SKM-1 treated with dmso at 0.1 percent for 144 hours (cell line): ENCODE results near the gene SCN4A.
A peak's percentile ranks its signal among the peaks of the same experiment; 100 is the strongest.
"Not testable (repeated sequence)": the region's sequence is repeated elsewhere in the genome, so short reads cannot be mapped to it uniquely, and the experiment has no call there.

Experiments used
- DNase-seq: peaks from one replicate; lab custom pipeline; 2025; ENCODE audit not compliant: unreplicated experiment; lab: John Stamatoyannopoulos, UW

The SCN4A gene

DNA sequence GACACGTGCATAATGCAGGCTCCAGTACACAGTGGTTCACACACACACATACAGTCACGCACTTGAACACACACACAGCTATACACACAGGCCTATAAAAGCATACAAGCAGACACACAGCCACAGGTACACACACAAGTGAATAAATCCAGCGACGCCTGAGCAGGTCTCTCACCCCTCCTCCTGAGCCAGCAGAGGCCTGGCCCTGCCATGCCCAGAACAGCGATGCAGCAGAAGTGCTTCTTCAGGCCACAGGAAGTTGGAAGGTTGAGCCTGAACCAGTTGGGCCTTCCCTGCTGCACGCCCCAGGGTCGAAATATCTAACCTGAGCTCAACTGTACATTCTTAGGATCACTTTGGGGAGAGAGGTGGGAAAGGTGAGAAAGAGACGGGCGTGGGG, 33.3 kb downstream of the SCN4A start:
- no peak for DNase-seq

DNA sequence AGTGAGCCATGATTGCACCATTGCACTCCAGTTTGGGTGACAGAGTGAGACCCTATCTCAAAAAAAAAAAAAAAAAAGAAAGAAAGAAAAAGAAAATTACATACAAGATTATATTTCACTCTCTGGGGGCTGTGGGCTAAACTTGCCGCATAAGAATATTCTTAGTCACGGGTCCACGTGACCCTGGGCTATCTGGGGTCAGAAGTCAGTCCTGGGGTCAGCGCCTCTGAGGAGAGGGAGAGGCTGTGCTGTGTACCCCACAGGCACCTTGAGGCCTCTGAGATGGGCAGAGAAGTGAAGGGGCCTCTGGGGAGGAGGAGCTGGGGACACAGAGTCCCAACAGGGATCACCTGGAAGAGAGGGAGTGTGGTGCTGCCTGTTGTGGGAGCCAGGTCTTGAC, 34.8 kb downstream of the SCN4A start:
- no peak for DNase-seq

DNA sequence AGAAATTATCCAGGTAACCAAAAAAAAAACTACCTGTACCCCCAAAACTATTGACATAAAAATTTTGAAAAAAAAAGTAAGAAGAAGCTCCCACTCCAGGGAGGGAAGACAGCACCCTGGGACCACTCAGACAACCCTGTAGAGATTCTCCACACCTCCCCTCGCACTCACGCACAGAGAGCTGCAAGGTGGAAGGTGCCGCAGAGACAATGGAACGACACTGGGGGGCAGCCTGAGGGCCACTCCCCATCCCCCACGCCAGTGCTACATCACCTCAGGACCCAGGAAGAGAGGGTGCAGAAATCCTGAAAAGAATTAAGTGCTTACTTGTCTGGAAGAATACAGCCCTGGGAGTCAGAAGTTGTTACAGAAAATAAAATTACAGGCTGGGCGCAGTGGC, 35.4 kb downstream of the SCN4A start:
- DNase-seq = no peak

- DNase-seq = peak; percentile 11
These were observed 38.3 kb downstream of the SCN4A start for GRCh38 chr17:63934183-63935112.

GRCh38 chr17:63933598-63933997, 39.1 kb downstream of the SCN4A start:
- DNase-seq = no peak

DNA sequence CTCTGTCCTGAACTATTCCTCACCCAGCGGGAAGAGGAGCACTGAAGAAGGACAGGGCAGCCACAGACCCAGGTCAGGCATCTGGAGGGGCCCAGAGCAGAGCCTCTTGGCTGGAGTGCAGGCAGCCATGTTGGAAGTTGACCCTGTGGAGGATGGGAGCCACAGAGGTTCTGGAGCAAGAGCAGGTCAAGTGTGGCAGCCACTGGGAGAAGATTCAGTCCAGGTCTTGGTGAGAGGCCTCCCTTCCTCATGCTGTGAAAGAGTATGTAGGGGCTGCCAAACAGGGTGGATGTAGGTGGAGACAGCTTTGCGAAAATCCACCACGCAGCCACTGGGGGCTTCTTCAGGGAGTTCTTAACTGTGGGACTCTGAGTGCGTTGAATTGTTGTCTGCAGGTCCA, 40.0 kb downstream of the SCN4A start:
- no peak for DNase-seq

DNA sequence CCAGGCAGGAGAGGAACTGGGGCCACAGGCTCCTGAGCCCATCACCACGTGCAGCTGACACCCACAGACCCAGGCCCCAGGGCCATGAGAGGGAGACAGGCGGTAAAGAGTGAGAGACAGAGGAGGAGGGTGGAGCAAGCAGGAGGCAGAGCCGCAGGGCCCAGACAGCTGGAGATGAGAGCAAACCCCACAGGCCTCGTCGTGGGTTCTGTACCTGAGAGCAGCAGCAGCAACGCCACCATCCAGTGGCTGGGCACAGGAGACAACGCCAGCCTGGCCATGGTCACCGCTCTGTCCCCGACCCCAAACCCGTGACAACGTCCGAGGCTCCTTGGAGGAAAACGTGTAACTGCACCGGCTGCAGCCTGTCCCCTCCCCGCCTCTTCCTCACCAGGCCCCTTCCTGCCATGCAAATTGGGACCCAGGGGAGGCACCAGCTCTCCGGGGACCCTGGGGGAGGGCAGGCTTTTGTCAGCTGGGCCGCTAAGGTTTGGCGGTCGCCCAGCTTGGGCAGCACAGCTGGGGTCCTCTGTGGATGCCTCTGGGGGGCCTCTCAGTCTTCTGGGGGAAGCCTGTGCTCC, 40.6 kb downstream of the SCN4A start, which contains the start of gene CD79B:
Gene CD79B (minus strand): TSS at position 351 of the 581 bp plus-strand sequence. CDS start 70 bp downstream, at position 281.
- no peak for DNase-seq

DNA sequence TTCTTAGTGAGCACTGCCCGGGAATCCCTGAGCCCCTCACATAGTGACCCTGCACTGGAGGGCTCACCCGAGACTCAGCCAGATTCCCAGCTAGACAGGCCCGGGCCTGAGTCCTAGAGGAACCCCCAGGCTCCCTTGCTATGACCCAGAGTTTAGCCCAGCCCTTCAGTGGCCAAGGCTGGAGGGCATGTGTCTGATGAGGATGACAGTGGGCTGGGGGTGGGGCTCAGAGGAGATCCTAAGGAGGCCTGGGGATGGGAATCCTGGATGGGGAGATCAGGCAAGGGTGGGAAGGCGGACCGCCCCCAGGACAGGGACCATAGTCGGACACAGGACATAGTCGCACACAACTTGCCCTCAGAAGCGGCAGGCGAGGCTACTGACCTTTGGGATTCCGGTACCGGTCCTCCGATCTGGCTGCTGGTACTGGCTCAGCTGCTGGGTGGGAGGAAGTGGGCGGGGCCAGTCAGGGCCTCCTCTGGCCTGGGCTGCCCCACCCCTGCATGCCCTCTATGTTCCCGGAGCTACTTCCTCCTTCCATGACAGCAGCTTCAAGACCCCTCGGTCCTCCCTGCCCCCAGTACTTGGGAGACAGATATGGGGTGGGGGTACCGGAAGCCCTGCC, 41.7 kb downstream of the SCN4A start:
- peak; percentile 21 for DNase-seq

GRCh38 chr17:63929860-63930766, 42.6 kb downstream of the SCN4A start:
- no peak for DNase-seq

DNA sequence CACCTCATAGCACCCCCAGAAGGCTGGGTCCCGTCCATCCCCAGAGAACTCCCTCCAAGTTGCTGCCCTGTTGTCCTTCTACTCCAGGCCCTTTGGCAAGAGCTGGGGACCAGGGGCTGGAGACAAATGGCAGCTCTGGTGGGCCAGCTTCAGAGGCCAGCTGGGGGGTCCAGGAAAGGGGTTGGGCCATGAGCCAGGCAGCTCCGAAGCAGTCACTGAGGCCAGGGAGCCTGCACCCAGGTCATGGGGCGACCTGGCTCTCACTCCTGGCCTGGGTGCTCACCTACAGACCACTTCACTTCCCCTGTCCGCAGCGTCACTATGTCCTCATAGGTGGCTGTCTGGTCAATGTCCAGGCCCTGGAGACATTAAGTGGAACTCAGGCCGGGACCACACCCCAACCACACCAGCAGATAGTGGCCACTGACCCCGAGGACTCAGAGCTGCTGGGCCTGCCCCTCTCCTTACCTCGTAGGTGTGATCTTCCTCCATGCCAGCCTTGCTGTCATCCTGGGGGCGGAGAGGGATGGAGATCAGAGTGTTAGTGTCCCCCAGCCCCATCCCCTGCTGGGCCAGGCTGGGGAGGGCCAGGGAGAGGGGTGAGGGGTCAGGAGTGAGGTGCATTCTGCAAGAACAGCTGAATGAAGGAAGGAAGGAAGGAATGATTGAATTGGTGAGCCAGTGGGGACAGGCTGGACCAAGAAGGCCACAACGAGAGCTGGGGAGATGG, 43.6 kb downstream of the SCN4A start:
- no peak for DNase-seq

GRCh38 chr17:63928172-63928666, 44.5 kb downstream of the SCN4A start:
- DNase-seq = no peak

DNA sequence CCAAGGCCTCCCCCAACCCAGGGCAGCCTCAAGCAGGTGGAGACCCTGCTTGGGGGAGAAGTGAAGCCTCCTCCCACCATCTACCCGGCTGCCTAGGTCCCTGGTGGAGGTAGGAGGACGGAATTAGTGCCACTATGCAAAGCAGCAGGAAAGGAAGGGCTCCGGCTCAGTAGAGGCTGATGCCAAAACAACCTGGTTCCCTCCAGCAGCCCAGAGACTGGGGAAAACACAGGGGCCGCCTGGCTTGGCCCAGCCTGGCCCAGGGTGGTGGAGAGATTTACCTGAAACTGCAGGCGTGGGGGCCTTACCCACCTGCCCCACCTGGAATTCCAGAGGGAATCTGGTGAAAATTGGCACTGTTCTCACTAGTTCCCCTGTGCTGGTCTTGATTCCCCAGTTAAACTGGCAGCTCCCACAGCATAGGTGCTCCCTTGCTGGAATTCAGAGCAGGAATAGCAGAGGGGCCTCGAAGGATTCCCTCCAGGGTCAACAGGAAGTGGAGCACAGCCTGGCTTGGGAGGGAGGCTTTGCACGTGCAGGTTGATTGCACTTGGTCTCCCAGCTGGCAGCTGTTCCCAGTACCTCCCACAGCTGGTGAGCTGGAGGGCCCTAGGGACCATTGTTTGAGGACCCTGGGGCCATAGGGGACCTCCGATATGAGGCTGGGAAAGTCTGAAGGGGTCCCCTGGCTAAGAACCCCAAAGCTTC, 45.1 kb downstream of the SCN4A start:
- no peak for DNase-seq

- no peak for DNase-seq
These were observed 46.6 kb downstream of the SCN4A start for GRCh38 chr17:63926164-63926563.

DNA sequence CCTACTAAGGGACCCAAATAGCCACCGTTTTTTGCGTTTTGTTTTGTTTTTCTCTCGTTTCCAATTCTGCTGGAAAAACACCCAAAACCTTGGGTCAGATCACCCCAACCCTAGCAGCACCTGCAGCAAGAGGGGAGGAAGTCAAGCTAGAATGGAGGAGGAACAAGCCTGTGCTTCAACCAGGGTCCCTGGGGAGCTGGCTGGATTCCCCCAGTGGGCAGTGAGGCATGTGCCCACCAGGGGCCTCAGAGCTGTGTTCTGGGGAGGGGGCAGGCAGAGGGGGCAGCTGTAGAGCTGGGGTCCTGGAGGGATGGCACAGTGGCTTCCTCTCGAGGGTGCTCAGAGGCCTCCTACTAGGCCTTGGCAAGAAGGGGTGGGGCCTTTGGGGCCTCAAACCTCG, 47.1 kb downstream of the SCN4A start:
- DNase-seq = no peak

GRCh38 chr17:63922402-63922801, 50.3 kb downstream of the SCN4A start:
- DNase-seq = not testable (repeated sequence)

GRCh38 chr17:63920779-63921178, 51.9 kb downstream of the SCN4A start:
- not testable (repeated sequence) for DNase-seq

GRCh38 chr17:63920050-63920449, 52.7 kb downstream of the SCN4A start:
- DNase-seq = not testable (repeated sequence)

DNA sequence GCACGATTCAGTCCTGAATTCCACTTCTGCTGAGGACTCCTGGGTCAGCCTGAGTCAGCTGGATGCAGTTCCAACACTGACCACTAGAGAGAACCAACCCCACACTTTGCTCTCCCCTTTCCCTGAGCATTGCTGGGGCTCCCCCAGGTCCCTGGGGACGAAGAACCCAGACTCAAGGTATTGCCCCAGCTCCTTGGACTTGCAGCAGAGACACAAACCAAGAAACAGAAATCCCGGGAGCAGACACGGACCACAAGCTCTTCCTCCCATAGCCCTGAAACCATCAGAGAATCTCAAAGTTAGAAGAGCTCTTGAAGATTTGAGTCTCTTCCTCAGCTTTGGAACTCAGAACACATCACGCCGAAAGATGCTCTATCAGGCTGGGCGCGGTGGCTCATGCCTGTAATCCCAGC, 53.4 kb downstream of the SCN4A start:
- peak; percentile 61 for DNase-seq

DNA sequence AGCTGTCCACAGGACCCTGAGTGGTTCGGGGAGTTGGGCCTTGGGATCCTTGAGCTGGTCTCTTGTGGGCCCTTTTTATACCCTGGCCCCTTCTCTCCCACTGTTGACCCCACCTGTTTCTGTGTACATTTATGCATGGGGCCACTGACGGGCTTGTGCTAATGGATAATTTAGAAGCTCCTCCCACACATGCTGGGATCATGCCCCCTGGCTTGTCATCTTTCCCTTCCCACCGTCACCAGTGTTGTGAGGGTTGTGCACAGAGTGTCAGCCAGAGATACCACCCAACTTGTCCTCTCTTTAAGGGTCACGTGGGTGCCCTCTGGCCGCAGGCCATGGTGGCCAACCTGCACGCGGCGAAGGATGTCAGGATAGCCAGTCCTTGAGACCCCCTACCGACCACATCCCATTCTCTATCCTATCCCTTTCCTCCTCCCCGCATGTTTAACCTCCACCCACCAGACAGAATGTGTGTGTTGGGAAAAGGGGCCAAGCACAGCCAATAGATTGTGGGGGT, 53.9 kb downstream of the SCN4A start, which contains the start of gene GH1:
Gene GH1 (minus strand): TSS at position 51 of the 517 bp plus-strand sequence. CDS start 63 bp downstream, outside the sequence.
- DNase-seq = not testable (repeated sequence)
